ENCODE results near the gene NDUFAF5. TPM values are rescaled to one million over a fixed set of nuclear protein-coding genes. Genes with fewer than 3 reads are reported as not detected.

The NDUFAF5 gene
- total RNA-seq, 4 donors from 2014 or later = 4.0 to 18.4 (median 14.8) TPM

DNA sequence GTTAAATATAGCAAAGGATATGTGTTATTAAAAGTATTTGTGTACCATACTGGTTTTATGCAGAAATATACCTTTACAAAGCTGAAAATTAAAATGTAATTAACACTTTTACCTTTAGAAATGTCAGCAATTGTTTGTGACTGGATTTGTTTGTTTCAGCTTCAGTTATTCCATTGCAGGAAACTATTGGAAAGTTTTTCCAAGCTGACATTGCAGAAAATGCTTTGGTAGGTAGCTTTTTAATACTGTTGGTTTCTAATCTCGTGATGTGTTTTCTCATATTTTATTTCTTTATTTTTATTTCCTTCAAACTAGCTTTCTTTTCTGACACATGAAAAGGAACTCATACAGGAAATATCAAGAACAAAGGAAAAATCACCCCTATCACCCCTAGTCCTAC is 8.2 kb downstream of the NDUFAF5 start:
- in situ Hi-C loops (cut with MboI; ENCODE audit: low pct_ligation_motif_present in 1 of 4, low pct_unique_long_range_greater_than_20kb in 1 of 4, low sequenced_read_pairs in 3 of 4) (no loop called here), intact Hi-C loops (cut with DNase I; ENCODE audit: low total_unique reads) (no loop called here)
- Histone ChIP-seq H3K9me3 (no peaks in the 10 kb centered on the region), H3K27ac (no peak overlapping the region), H3K4me3 (no peak overlapping the region), H3K4me1 (peaks cover 0 to 10% (median 0%) of the 10 kb centered on the region in 4 donors), H3K27me3 (no peaks in the 10 kb centered on the region), H3K36me3 (peaks cover 0 to 73% (median 29%) of the 10 kb centered on the region in 4 donors)
- DNase-seq = no peak
- TF ChIP-seq EP300 (IDR thresholded peaks at IDR 0.05; ENCODE audit: low read depth) = no peak
- TF ChIP-seq POLR2AphosphoS5 (IDR thresholded peaks at IDR 0.05) = no peak
- TF ChIP-seq, protein P1, sequence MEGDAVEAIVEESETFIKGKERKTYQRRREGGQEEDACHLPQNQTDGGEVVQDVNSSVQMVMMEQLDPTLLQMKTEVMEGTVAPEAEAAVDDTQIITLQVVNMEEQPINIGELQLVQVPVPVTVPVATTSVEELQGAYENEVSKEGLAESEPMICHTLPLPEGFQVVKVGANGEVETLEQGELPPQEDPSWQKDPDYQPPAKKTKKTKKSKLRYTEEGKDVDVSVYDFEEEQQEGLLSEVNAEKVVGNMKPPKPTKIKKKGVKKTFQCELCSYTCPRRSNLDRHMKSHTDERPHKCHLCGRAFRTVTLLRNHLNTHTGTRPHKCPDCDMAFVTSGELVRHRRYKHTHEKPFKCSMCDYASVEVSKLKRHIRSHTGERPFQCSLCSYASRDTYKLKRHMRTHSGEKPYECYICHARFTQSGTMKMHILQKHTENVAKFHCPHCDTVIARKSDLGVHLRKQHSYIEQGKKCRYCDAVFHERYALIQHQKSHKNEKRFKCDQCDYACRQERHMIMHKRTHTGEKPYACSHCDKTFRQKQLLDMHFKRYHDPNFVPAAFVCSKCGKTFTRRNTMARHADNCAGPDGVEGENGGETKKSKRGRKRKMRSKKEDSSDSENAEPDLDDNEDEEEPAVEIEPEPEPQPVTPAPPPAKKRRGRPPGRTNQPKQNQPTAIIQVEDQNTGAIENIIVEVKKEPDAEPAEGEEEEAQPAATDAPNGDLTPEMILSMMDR (IDR thresholded peaks at IDR 0.05) = no peak
- TF ChIP-seq POLR2A (IDR thresholded peaks at IDR 0.05) = no peak
- 84 to 100% methylated on average over 1 of the region's 1 CpG for WGBS, 2 donors (ENCODE audit: low coverage in 1 of 2)

DNA sequence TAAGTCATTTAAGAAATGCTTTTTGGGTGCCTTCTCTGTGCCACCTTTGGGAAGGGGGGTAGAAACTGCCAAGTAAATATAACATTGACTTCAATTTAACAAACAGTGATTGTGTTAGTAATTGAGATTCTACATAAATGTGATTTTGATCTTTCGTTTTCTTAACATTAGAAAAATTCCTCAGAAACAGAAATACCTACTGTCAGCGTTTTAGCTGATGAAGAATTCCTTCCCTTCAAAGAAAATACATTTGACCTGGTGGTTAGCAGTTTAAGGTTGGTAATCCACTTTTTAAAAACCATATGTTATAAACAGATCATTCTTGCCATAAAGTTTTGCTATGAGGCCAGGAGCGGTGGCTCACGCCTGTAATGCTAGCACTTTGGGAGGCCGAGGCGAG is 9.8 kb downstream of the NDUFAF5 start:
- H3K27me3 ChIP-seq = no peaks in the 10 kb centered on the region
- intact Hi-C loops (cut with DNase I; ENCODE audit: low total_unique reads) (no loop called here), in situ Hi-C loops (cut with MboI; ENCODE audit: low pct_ligation_motif_present in 1 of 4, low pct_unique_long_range_greater_than_20kb in 1 of 4, low sequenced_read_pairs in 3 of 4) (no loop called here)
- 98% methylated on average over 6 of the region's 6 CpGs for WGBS, 2 donors (ENCODE audit: low coverage in 1 of 2)
- H3K27ac ChIP-seq = no peak overlapping the region
- H3K36me3 ChIP-seq = peaks cover 0 to 79% (median 32%) of the 10 kb centered on the region in 4 donors
- DNase-seq = no peak
- H3K4me3 ChIP-seq = no peak overlapping the region
- TF ChIP-seq EP300 (IDR thresholded peaks at IDR 0.05; ENCODE audit: low read depth) (no peak), POLR2AphosphoS5 (IDR thresholded peaks at IDR 0.05) (no peak), POLR2A (IDR thresholded peaks at IDR 0.05) (no peak)
- TF ChIP-seq, protein P1 (IDR thresholded peaks at IDR 0.05) = no peak
- peaks cover 0 to 6% (median 0%) of the 10 kb centered on the region in 4 donors for H3K4me1 ChIP-seq
- H3K9me3 ChIP-seq = no peaks in the 10 kb centered on the region

DNA sequence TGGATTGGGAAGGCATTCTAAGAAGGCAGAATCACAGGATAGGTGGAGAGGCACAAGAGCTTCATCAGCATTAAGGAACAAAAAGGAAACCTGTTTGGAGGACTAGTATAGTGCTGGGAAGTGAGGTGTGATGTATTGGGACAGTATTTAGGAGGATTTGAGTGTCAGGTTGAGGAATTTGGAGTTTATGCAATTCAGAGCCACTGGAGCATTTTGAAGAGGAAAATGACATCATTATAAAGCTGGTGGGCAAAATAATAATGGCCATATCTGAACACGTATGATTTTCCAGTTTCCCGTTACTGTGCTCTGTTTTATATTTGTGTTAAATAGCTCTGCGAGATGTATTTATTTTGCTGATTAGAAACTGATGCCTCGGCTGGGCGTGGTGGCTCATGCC is 14.2 kb downstream of the NDUFAF5 start:
- no peak overlapping the region for H3K4me3 ChIP-seq
- no peaks in the 10 kb centered on the region for H3K9me3 ChIP-seq
- intact Hi-C loops (cut with DNase I; ENCODE audit: low total_unique reads) = no loop called here
- TF ChIP-seq POLR2A (IDR thresholded peaks at IDR 0.05) (no peak), EP300 (IDR thresholded peaks at IDR 0.05; ENCODE audit: low read depth) (no peak)
- TF ChIP-seq, protein P1 (IDR thresholded peaks at IDR 0.05) = no peak
- peaks cover 0 to 78% (median 35%) of the 10 kb centered on the region in 4 donors for H3K36me3 ChIP-seq
- in situ Hi-C loops (cut with MboI; ENCODE audit: low pct_ligation_motif_present in 1 of 4, low pct_unique_long_range_greater_than_20kb in 1 of 4, low sequenced_read_pairs in 3 of 4) = no loop called here
- peaks cover 0 to 14% (median 2%) of the 10 kb centered on the region in 4 donors for H3K4me1 ChIP-seq
- DNase-seq = no peak
- H3K27ac ChIP-seq = no peak overlapping the region
- H3K27me3 ChIP-seq = no peaks in the 10 kb centered on the region
- 85 to 100% methylated on average over 3 to 5 of the region's 5 CpGs for WGBS, 2 donors (ENCODE audit: low coverage in 1 of 2)

DNA sequence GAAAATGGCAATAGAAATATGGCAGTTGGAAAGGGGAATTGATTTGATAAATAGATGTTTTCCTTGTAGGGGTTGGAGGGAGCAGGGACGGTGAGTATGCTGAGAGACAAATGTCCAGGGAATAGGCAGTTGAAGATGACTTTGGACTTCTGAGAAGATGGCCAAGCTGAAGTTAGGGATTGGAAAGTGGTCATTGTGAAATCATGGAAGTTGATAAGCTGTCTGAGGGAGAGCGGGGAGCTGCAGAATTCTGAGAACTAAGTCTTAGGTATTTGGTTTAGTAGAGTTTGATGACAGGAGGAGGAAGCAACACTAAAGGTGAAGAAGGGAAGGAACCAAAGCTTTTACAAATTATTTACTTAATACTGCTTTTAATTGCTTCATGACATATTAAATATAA is 15.1 kb downstream of the NDUFAF5 start:
- no peak overlapping the region for H3K4me3 ChIP-seq
- H3K36me3 ChIP-seq = peaks cover 0 to 76% (median 34%) of the 10 kb centered on the region in 4 donors
- H3K27ac ChIP-seq = peak overlapping the region in 2 of 4 donors; percentile 43 to 60
- intact Hi-C loops (cut with DNase I; ENCODE audit: low total_unique reads) = no loop called here
- H3K9me3 ChIP-seq = no peaks in the 10 kb centered on the region
- H3K27me3 ChIP-seq = no peaks in the 10 kb centered on the region
- WGBS, 2 donors (ENCODE audit: low coverage in 1 of 2) = 79 to 93% methylated on average over 2 of the region's 2 CpGs
- in situ Hi-C loops (cut with MboI; ENCODE audit: low pct_ligation_motif_present in 1 of 4, low pct_unique_long_range_greater_than_20kb in 1 of 4, low sequenced_read_pairs in 3 of 4) = loop anchor here in 1 of 4 donors (25.0 kb wide), 1 partner anchor 262 kb away; no protein-coding TSS in a partner anchor
- peaks cover 0 to 14% (median 2%) of the 10 kb centered on the region in 4 donors for H3K4me1 ChIP-seq
- DNase-seq = no peak
- TF ChIP-seq, protein P1 (IDR thresholded peaks at IDR 0.05) = no peak
- TF ChIP-seq EP300 (IDR thresholded peaks at IDR 0.05; ENCODE audit: low read depth) = no peak
- no peak for TF ChIP-seq POLR2A (IDR thresholded peaks at IDR 0.05)

All from transverse colon (tissue), 4 donors.